GM19240 (cell line): ENCODE measurements around the gene ZCCHC3.

Experiments
- DNase-seq: peaks from one replicate; pipeline ENCODE4 v3.0.0; 2011; ENCODE audit warnings: low spot score; ENCODE audit not compliant: insufficient read length

Gene ZCCHC3

GRCh38 chr20:346033-346639, 48.8 kb downstream of the ZCCHC3 start:
- DNase-seq, result no peak

GRCh38 chr20:346640-347316, 49.4 kb downstream of the ZCCHC3 start, which contains the start of gene NRSN2:
Gene NRSN2 (plus strand): TSS chr20:347111. CDS start chr20:349644, 2,533 bp downstream.
- peak; percentile 59 for DNase-seq

GRCh38 chr20:347317-347639, 49.9 kb downstream of the ZCCHC3 start:
- DNase-seq, result no peak

GRCh38 chr20:347640-348484, 50.5 kb downstream of the ZCCHC3 start:
- DNase-seq, result peak; percentile 72

GRCh38 chr20:348972-349841, 51.8 kb downstream of the ZCCHC3 start:
- DNase-seq, result no peak
